ENCODE results near the gene NFIA. TPM values are rescaled to one million over a fixed set of nuclear protein-coding genes. Genes with fewer than 3 reads are reported as not detected.

NFIA gene
- total RNA-seq, 1 experiment from 2014 or later, result 12.7 TPM

GRCh38 chr1:61115436-61115835 lies 33.1 kb downstream of the NFIA start:
- Histone ChIP-seq H3K9me2 (replicated peaks; ENCODE audit: low read length) (no peaks in the 10 kb centered on the region), H3K4me1 (ENCODE audit: insufficient read depth, low read length) (peaks cover 17% of the 10 kb centered on the region), H3K79me2 (ENCODE audit: low read length) (no peaks in the 10 kb centered on the region), H2AFZ (ENCODE audit: low read length) (no peak overlapping the region), H3K9ac (ENCODE audit: low read length) (no peak overlapping the region), H3K36me3 (ENCODE audit: low read depth, low read length) (no peaks in the 10 kb centered on the region), H3K4me3 (ENCODE audit: low read length) (no peak overlapping the region), H3K4me2 (ENCODE audit: low read length) (no peak overlapping the region), H3K9me3 (ENCODE audit: low read length) (no peaks in the 10 kb centered on the region), H4K20me1 (ENCODE audit: low read length) (no peaks in the 10 kb centered on the region), H3K27me3 (ENCODE audit: low read length) (no peaks in the 10 kb centered on the region), H3F3A (ENCODE audit: low read length, unreplicated experiment) (no peaks in the 10 kb centered on the region), H3K27ac (ENCODE audit: low read length) (no peak overlapping the region)
- DNase-seq, result no peak
- CTCF ChIA-PET, result no interaction called here
- intact Hi-C loops (cut with micrococcal nuclease), result no loop called here
- no TSS peak for BruUV-seq (replicated peaks)
- ATAC-seq, result no peak
- POLR2A ChIA-PET (ENCODE audit: unreplicated experiment), result no interaction called here
- TF ChIP-seq CTCF (conservative IDR thresholded peaks at IDR 0.05; ENCODE audit: low read depth, low read length) (no peak), EZH2 (IDR thresholded peaks at IDR 0.05; ENCODE audit: low read length, unreplicated experiment) (no peak), EZH2phosphoT487 (IDR thresholded peaks at IDR 0.05; ENCODE audit: borderline replicate concordance, low read length) (no peak)

- peak; percentile 13 for DNase-seq
- peaks cover 17% of the 10 kb centered on the region for H3K4me1 ChIP-seq (ENCODE audit: insufficient read depth, low read length)
- no peaks in the 10 kb centered on the region for H3K9me2 ChIP-seq (replicated peaks; ENCODE audit: low read length)
- no peak overlapping the region for H3K9ac ChIP-seq (ENCODE audit: low read length)
- peak; percentile 77 for ATAC-seq
- BruUV-seq (replicated peaks), result no TSS peak
- no peak overlapping the region for H2AFZ ChIP-seq (ENCODE audit: low read length)
- H3K9me3 ChIP-seq (ENCODE audit: low read length), result no peaks in the 10 kb centered on the region
- no peak overlapping the region for H3K4me3 ChIP-seq (ENCODE audit: low read length)
- H3F3A ChIP-seq (ENCODE audit: low read length, unreplicated experiment), result no peaks in the 10 kb centered on the region
- peak overlapping the region; percentile 17; the same call in 1 of the 2 replicates for H3K4me2 ChIP-seq (ENCODE audit: low read length)
- no peaks in the 10 kb centered on the region for H3K79me2 ChIP-seq (ENCODE audit: low read length)
- no peak overlapping the region for H3K27ac ChIP-seq (ENCODE audit: low read length)
- CTCF ChIA-PET, result no interaction called here
- H3K36me3 ChIP-seq (ENCODE audit: low read depth, low read length), result no peaks in the 10 kb centered on the region
- TF ChIP-seq CTCF (conservative IDR thresholded peaks at IDR 0.05; ENCODE audit: low read depth, low read length) (no peak), EZH2 (IDR thresholded peaks at IDR 0.05; ENCODE audit: low read length, unreplicated experiment) (no peak), EZH2phosphoT487 (IDR thresholded peaks at IDR 0.05; ENCODE audit: borderline replicate concordance, low read length) (no peak)
- no peaks in the 10 kb centered on the region for H3K27me3 ChIP-seq (ENCODE audit: low read length)
- no peaks in the 10 kb centered on the region for H4K20me1 ChIP-seq (ENCODE audit: low read length)
- POLR2A ChIA-PET (ENCODE audit: unreplicated experiment), result no interaction called here
- intact Hi-C loops (cut with micrococcal nuclease), result no loop called here
Measured at GRCh38 chr1:61116421-61116820, 34.1 kb downstream of the NFIA start.

GRCh38 chr1:61117283-61117682 lies 34.9 kb downstream of the NFIA start:
- Histone ChIP-seq H3K9ac (ENCODE audit: low read length) (no peak overlapping the region), H3K4me3 (ENCODE audit: low read length) (no peak overlapping the region), H3K9me2 (replicated peaks; ENCODE audit: low read length) (no peaks in the 10 kb centered on the region), H3K27ac (ENCODE audit: low read length) (no peak overlapping the region), H3K4me1 (ENCODE audit: insufficient read depth, low read length) (peaks cover 17% of the 10 kb centered on the region), H3F3A (ENCODE audit: low read length, unreplicated experiment) (no peaks in the 10 kb centered on the region), H3K36me3 (ENCODE audit: low read depth, low read length) (no peaks in the 10 kb centered on the region), H3K79me2 (ENCODE audit: low read length) (no peaks in the 10 kb centered on the region), H2AFZ (ENCODE audit: low read length) (no peak overlapping the region), H4K20me1 (ENCODE audit: low read length) (no peaks in the 10 kb centered on the region), H3K9me3 (ENCODE audit: low read length) (no peaks in the 10 kb centered on the region), H3K27me3 (ENCODE audit: low read length) (no peaks in the 10 kb centered on the region), H3K4me2 (ENCODE audit: low read length) (no peak overlapping the region)
- ChIA-PET CTCF (no interaction called here), POLR2A (ENCODE audit: unreplicated experiment) (no interaction called here)
- intact Hi-C loops (cut with micrococcal nuclease), result no loop called here
- BruUV-seq (replicated peaks), result no TSS peak
- DNase-seq, result no peak
- no peak for ATAC-seq
- TF ChIP-seq EZH2 (IDR thresholded peaks at IDR 0.05; ENCODE audit: low read length, unreplicated experiment), result no peak
- no peak for TF ChIP-seq EZH2phosphoT487 (IDR thresholded peaks at IDR 0.05; ENCODE audit: borderline replicate concordance, low read length)
- TF ChIP-seq CTCF (conservative IDR thresholded peaks at IDR 0.05; ENCODE audit: low read depth, low read length), result no peak

All from PC-3 (cell line).